Adrenal gland (tissue), 12 donors: ENCODE measurements around the gene SCG2. TPM values are rescaled to one million over a fixed set of nuclear protein-coding genes. Genes with fewer than 3 reads are reported as not detected.

ENCODE experiments used
- DNase-seq, 7 donors: peaks; one replicate each; pipeline ENCODE4 v3.0.0-alpha.2; 2019 to 2020
- H3K27ac ChIP-seq, 5 donors: fragments of 200-600 bp; sonication (generic) in 4 of 5; 1 replicate in 3 of 5; 2 replicates in 2 of 5; pipeline versions ENCODE4 v1.5.1 to v1.8.0; 2016 to 2020; ENCODE audit warnings: mild to moderate bottlenecking in 1 of 5
- H3K27me3 ChIP-seq: fragments of 200-600 bp; 2 replicates; pipeline ENCODE4 v1.8.0; 2021
- H3K36me3 ChIP-seq, 2 donors: fragments of 200-600 bp; replicated peaks in 1 of 2; 1 replicate in 1 of 2; 2 replicates in 1 of 2; pipeline versions ENCODE4 v1.5.1 to v1.8.0; 2018 to 2022
- H3K4me1 ChIP-seq, 2 donors: fragments of 200-600 bp; replicated peaks in 1 of 2; 1 replicate in 1 of 2; 2 replicates in 1 of 2; pipeline versions ENCODE4 v1.5.1 to v1.8.0; 2018 to 2021
- H3K4me3 ChIP-seq, 4 donors: fragments of 200-600 bp; sonication (generic) in 3 of 4; one replicate each; pipeline ENCODE4 v1.5.1; 2016 to 2018
- H3K9me3 ChIP-seq, 3 donors: fragments of 200-600 bp; sonication (generic) in 1 of 3; replicated peaks in 1 of 3; 1 replicate in 2 of 3; 2 replicates in 1 of 3; pipeline versions ENCODE4 v1.5.1 to v1.8.0; 2016 to 2021
- POLR2A ChIP-seq, 2 donors: fragments of 450-650 bp; IDR thresholded peaks; one replicate each; pipeline ENCODE4 v1.6.1; 2017; ENCODE audit warnings: antibody characterized with exemption in 2 of 2, mild to moderate bottlenecking in 2 of 2, moderate library complexity in 1 of 2
- WGBS, 4 donors: extraction: QIAGEN DNeasy Blood & Tissue Kit in 2 of 4; methylation state at CpG; one replicate each; pipeline versions ENCODE4 v1.1.5 to v1.1.7; 2013 to 2017; 5-methylcytosine and 5-hydroxymethylcytosine counted together
- intact Hi-C, 2 donors: fragments of 100-400 bp; cut with DNase I; formaldehyde crosslinking; loops; one replicate each; pipeline versions ENCODE4 v1.14.1 to v1.15.0; 2022 to 2023
- polyA plus RNA-seq, 3 donors: library from polyadenylated mRNA; stranded (reverse); fragments of 200-250 nt in 2 of 3; fragments of 350-450 nt in 1 of 3; fragmentation: Illumina TruSeq in 1 of 3; extraction: RNeasy Lipid Tissue Mini Kit (QIAGEN cat#74804) in 1 of 3; gene quantifications; one replicate each; pipeline ENCODE4 v1.2.3, GENCODE V29; 2013 to 2014
- total RNA-seq, 9 donors: library from RNA; depleted of rRNA in 4 of 9; stranded (reverse); fragments of >200 nt in 4 of 9; fragments of 120-200 nt in 1 of 9; fragmentation: NEBNext Ultra II Directional in 1 of 9; extraction: Animal tissue kit (Norgen Biotek cat#: 25700) in 1 of 9; gene quantifications; one replicate each; pipeline versions ENCODE4 v1.1.0 to v1.2.4, GENCODE V29; 2013 to 2023
- TF ChIP-seq, protein P1 (sequence below), 6 experiments: fragments of 450-650 bp in 4 of 6; fragments of 200-600 bp in 2 of 6; sonication (generic) in 1 of 6; IDR thresholded peaks; 1 replicate in 5 of 6; 2 replicates in 1 of 6; pipeline versions ENCODE4 v1.5.1 to v1.8.0; 2016 to 2021; ENCODE audit warnings: antibody characterized with exemption in 6 of 6, mild to moderate bottlenecking in 2 of 6, moderate library complexity in 1 of 6
- donor health status: healthy with polysubstance abuse.
- donor health status: Bipolar disorder and iron deficiency.
- donor health status: DM: yes; HTN: yes; CAD: no.
- donor health status: DM: no; HTN: no; CAD: no.
- donor health status: DM: no; HTN: no; CAD: no.
- donor health status: DM: yes; HTN: yes; CAD: no.

The SCG2 gene
- total and polyA plus RNA-seq, 12 donors, result 0.29 to 688 (median 37.1) TPM; not detected in 1

DNA sequence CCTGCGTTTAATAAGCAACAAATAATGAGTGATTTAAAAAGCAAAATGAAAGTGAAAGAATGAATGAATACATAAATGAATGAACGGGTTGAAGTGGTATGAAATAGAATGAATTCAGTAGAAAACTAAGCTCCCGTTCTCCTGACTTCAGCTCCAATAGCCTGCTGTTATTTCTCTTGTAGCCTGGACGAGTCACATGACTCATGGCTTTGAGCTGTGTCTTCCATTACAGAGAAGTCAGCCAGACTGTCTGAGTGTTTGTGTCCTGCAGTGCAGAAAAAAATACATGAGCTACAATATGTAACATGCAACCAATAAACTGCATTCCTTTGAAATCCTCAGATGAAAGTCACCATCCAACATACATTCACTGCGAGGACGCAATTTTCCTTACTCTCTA is 21.2 kb downstream of the SCG2 start:
- no peaks in the 10 kb centered on the region for H3K36me3 ChIP-seq
- no peaks in the 10 kb centered on the region for H3K27me3 ChIP-seq
- no peak overlapping the region for H3K27ac ChIP-seq
- DNase-seq, result peak in 2 of 7 donors; percentile 15 to 16
- TF ChIP-seq, protein P1, sequence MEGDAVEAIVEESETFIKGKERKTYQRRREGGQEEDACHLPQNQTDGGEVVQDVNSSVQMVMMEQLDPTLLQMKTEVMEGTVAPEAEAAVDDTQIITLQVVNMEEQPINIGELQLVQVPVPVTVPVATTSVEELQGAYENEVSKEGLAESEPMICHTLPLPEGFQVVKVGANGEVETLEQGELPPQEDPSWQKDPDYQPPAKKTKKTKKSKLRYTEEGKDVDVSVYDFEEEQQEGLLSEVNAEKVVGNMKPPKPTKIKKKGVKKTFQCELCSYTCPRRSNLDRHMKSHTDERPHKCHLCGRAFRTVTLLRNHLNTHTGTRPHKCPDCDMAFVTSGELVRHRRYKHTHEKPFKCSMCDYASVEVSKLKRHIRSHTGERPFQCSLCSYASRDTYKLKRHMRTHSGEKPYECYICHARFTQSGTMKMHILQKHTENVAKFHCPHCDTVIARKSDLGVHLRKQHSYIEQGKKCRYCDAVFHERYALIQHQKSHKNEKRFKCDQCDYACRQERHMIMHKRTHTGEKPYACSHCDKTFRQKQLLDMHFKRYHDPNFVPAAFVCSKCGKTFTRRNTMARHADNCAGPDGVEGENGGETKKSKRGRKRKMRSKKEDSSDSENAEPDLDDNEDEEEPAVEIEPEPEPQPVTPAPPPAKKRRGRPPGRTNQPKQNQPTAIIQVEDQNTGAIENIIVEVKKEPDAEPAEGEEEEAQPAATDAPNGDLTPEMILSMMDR (IDR thresholded peaks at IDR 0.05), result no peak
- TF ChIP-seq POLR2A (IDR thresholded peaks at IDR 0.05), result no peak
- no peaks in the 10 kb centered on the region for H3K4me1 ChIP-seq
- WGBS, 4 donors, result 41 to 56% (median 48%) methylated on average over 6 of the region's 6 CpGs
- intact Hi-C loops, result no loop called here
- H3K9me3 ChIP-seq, result no peaks in the 10 kb centered on the region
- H3K4me3 ChIP-seq, result no peak overlapping the region

DNA sequence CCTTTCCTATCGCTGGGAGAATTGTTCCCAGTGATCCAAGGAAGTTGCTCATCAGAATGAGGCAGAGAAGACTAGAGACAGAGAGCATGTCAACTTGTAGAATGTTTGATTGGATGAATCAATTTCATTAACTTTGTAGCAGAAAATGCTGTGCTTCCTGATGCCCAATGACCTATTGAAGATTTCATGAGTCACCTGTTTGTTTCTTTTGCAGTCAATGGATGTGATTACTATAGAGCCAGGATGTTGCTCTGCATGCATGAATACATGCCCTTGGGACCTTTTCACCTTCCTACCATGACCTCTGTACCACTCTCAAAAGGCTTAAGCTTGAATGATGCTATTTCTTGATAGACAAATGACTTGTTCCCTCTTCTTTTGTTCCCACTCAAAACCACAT is 23.3 kb downstream of the SCG2 start:
- Histone ChIP-seq H3K27me3 (no peaks in the 10 kb centered on the region), H3K4me1 (no peaks in the 10 kb centered on the region), H3K4me3 (no peak overlapping the region), H3K36me3 (no peaks in the 10 kb centered on the region), H3K9me3 (no peaks in the 10 kb centered on the region), H3K27ac (no peak overlapping the region)
- DNase-seq, result no peak
- 84 to 88% (median 87%) methylated on average over 1 of the region's 1 CpG for WGBS, 4 donors
- intact Hi-C loops, result no loop called here
- TF ChIP-seq POLR2A (IDR thresholded peaks at IDR 0.05), result no peak
- TF ChIP-seq, protein P1 (IDR thresholded peaks at IDR 0.05), result no peak

DNA sequence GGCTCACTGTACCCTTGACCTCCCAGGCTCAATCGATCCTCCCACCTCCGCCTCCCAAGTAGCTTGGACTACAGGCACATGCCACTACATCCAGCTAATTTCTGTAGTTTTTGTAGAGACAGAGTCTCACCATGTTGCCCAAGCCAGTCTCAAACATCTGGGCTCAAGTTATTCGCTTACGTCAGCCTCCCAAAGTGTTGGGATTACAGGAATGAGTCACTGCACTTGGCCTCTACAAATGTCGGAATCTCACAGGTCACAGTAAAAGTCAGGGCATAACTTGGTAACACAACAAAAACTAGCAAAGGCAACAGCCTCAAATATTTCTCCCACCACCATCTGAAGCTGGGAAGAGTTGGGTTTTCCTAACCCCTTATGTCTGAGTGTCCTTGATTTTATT is 25.3 kb downstream of the SCG2 start:
- WGBS, 4 donors, result 55 to 63% (median 57%) methylated on average over 5 of the region's 5 CpGs
- H3K9me3 ChIP-seq, result no peaks in the 10 kb centered on the region
- no peaks in the 10 kb centered on the region for H3K27me3 ChIP-seq
- H3K36me3 ChIP-seq, result no peaks in the 10 kb centered on the region
- no peak overlapping the region for H3K27ac ChIP-seq
- TF ChIP-seq, protein P1 (IDR thresholded peaks at IDR 0.05), result no peak
- TF ChIP-seq POLR2A (IDR thresholded peaks at IDR 0.05), result no peak
- no peak overlapping the region for H3K4me3 ChIP-seq
- H3K4me1 ChIP-seq, result no peaks in the 10 kb centered on the region
- peak in 3 of 7 donors; percentile 19 to 23 (median 21) for DNase-seq
- intact Hi-C loops, result no loop called here

DNA sequence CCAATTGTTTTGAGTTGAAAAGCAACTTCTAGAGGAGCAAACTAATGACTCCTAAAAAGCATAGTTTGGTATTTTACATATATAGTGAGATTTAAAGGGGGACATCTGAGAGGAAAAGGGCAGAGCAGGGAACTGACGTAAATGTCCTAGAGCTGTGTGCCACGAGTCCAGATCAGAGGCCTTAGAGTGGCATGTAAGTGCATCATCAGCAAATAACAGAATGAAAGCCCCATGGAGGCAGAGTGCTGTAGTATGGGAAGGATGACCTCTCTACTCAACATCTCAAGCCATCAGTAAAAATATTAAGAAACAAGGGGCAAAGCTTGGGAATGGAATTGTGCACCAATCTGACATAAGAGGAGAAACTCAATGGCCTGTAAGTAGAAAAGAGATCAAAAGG is 31.4 kb downstream of the SCG2 start:
- Histone ChIP-seq H3K4me3 (no peak overlapping the region), H3K27me3 (no peaks in the 10 kb centered on the region), H3K9me3 (no peaks in the 10 kb centered on the region), H3K27ac (no peak overlapping the region), H3K4me1 (no peaks in the 10 kb centered on the region), H3K36me3 (no peaks in the 10 kb centered on the region)
- intact Hi-C loops, result no loop called here
- no peak for DNase-seq
- 82 to 89% (median 88%) methylated on average over 2 of the region's 2 CpGs for WGBS, 4 donors
- TF ChIP-seq, protein P1 (IDR thresholded peaks at IDR 0.05), result no peak
- TF ChIP-seq POLR2A (IDR thresholded peaks at IDR 0.05), result no peak
